HepG2 (cell line): Measurements from ENCODE around the gene KIF1B. TPM values are rescaled to one million over a fixed set of nuclear protein-coding genes. Genes with fewer than 3 reads are reported as not detected.
"Not testable (repeated sequence)": the region's sequence is repeated elsewhere in the genome, so short reads cannot be mapped to it uniquely, and the experiment has no call there.

Experiments used
- ATAC-seq: fragments of 200-7000 bp; cut with Tn5 transposase; 3 replicates; pipeline ENCODE4 v1.9.1; 2020; ENCODE audit warnings: mild to moderate bottlenecking, moderate library complexity
- BruUV-seq: library from RNA; stranded (reverse); fragments of 400-500 nt; replicated peaks from 2 replicates; lab custom pipeline; 2021; lab: Mats Ljungman, UMichigan
- CTCF ChIA-PET: fragments of 300-600 bp; formaldehyde crosslinking; extraction: SDS; loops from one replicate; lab custom pipeline; 2021; ENCODE audit warnings: low total read pairs, inconsistent platforms, low intra/inter-chr PET ratio; lab: Yijun Ruan, JAX
- POLR2A ChIA-PET: fragments of 350-600 bp; sonication (Branson Sonifier 250); formaldehyde crosslinking; loops from one replicate; lab custom pipeline; 2020; ENCODE audit warnings: antibody characterized with exemption, inconsistent platforms; lab: Yijun Ruan, JAX
- DNase-seq: peaks from one replicate; pipeline ENCODE4 v3.0.0-alpha.2; 2015; ENCODE audit warnings: low spot score
- FAIRE-seq: peaks from 3 replicates; lab custom pipeline; 2011; peaks lifted over from hg19 to GRCh38; lab: Jason Lieb, UNC
- H2AFZ ChIP-seq: one replicate; pipeline ENCODE4 v1.6.1; 2011; ENCODE audit warnings: low read length, inconsistent platforms
- H3K27ac ChIP-seq: fragments of 300-600 bp; 3 replicates; pipeline ENCODE4 v1.8.0; 2011; ENCODE audit warnings: mixed run types, mild to moderate bottlenecking, mixed read lengths, low read length, inconsistent platforms; ENCODE audit not compliant: insufficient read depth; ENCODE audit errors: extremely low read length
- H3K27me3 ChIP-seq, 2 experiments: fragments of 200-600 bp in 1 of 2; 2 replicates in 1 of 2; 3 replicates in 1 of 2; pipeline versions ENCODE4 v1.6.0 to v1.8.0; 2011; ENCODE audit warnings: low read length in 2 of 2, mild to moderate bottlenecking in 2 of 2, moderate library complexity in 2 of 2, inconsistent platforms in 1 of 2; ENCODE audit not compliant: insufficient read depth in 2 of 2, control insufficient read depth in 1 of 2
- H3K36me3 ChIP-seq, 2 experiments: fragments of 200-600 bp in 1 of 2; replicated peaks in 1 of 2; 2 replicates in 1 of 2; 3 replicates in 1 of 2; pipeline versions ENCODE4 v1.5.1 to v1.8.0; 2011; ENCODE audit warnings: low read length in 2 of 2, inconsistent platforms in 1 of 2; ENCODE audit not compliant: insufficient read depth in 2 of 2, control insufficient read depth in 1 of 2
- H3K4me1 ChIP-seq: 2 replicates; pipeline ENCODE4 v1.5.1; 2012; ENCODE audit warnings: low read length, inconsistent platforms; ENCODE audit not compliant: insufficient read depth
- H3K4me2 ChIP-seq: 2 replicates; pipeline ENCODE4 v1.6.0; 2011; ENCODE audit warnings: low read depth, low read length, inconsistent platforms
- H3K4me3 ChIP-seq, 3 experiments: fragments of 200-600 bp in 1 of 3; sonication (generic), shearing (Covaris generic) in 1 of 3; replicated peaks in 1 of 3; 2 replicates each; pipeline ENCODE4 v1.5.1; 2011 to 2016; ENCODE audit warnings: low read length in 3 of 3, inconsistent platforms in 2 of 3, low read depth in 2 of 3, mild to moderate bottlenecking in 2 of 3, control low read depth in 1 of 3, mixed read lengths in 1 of 3; ENCODE audit not compliant: insufficient read depth in 1 of 3
- H3K79me2 ChIP-seq: one replicate; pipeline ENCODE4 v1.6.1; 2011; ENCODE audit warnings: low read length, inconsistent platforms; ENCODE audit not compliant: insufficient read depth
- H3K9ac ChIP-seq: 2 replicates; pipeline ENCODE4 v1.6.0; 2011; ENCODE audit warnings: mild to moderate bottlenecking, low read depth, low read length, inconsistent platforms; ENCODE audit not compliant: insufficient read depth
- H3K9me3 ChIP-seq: 2 replicates; pipeline ENCODE4 v1.5.1; 2012; ENCODE audit warnings: mild to moderate bottlenecking, low read length
- H4K20me1 ChIP-seq: 2 replicates; pipeline ENCODE4 v1.6.0; 2011; ENCODE audit warnings: inconsistent platforms, mild to moderate bottlenecking, low read length, moderate library complexity; ENCODE audit not compliant: insufficient read depth
- CEBPZ ChIP-seq: IDR thresholded peaks from 2 replicates; pipeline ENCODE4 v1.6.1; 2012; ENCODE audit warnings: low read length, improper control_type of control experiment
- DDIT3 ChIP-seq: sonication (generic); formaldehyde crosslinking; IDR thresholded peaks from 2 replicates; pipeline ENCODE4 v1.4.0; 2020; ENCODE audit warnings: mild to moderate bottlenecking, missing genetic modification reagents
- HES4 ChIP-seq: sonication (generic); formaldehyde crosslinking; IDR thresholded peaks from 2 replicates; pipeline ENCODE4 v1.9.0; 2021; ENCODE audit warnings: mild to moderate bottlenecking, missing genetic modification reagents, borderline replicate concordance
- NFYB ChIP-seq: sonication (generic); formaldehyde crosslinking; IDR thresholded peaks from 2 replicates; pipeline ENCODE4 v1.4.0; 2020; ENCODE audit warnings: missing genetic modification reagents
- PPARG ChIP-seq: conservative IDR thresholded peaks from 2 replicates; pipeline ENCODE4 v1.6.1; 2016; ENCODE audit warnings: missing biosample characterization, missing genetic modification reagents
- ZNF660 ChIP-seq: sonication (generic); formaldehyde crosslinking; IDR thresholded peaks from 2 replicates; pipeline ENCODE4 v1.5.1; 2020; ENCODE audit warnings: mild to moderate bottlenecking, low read depth, missing genetic modification reagents, borderline replicate concordance
- ZNF710 ChIP-seq: sonication (generic); formaldehyde crosslinking; IDR thresholded peaks from 2 replicates; pipeline ENCODE4 v1.5.0; 2020; ENCODE audit warnings: mild to moderate bottlenecking, missing genetic modification reagents, borderline replicate concordance
- ZSCAN20 ChIP-seq: sonication (generic); formaldehyde crosslinking; IDR thresholded peaks from 2 replicates; pipeline ENCODE4 v1.4.0; 2020; ENCODE audit warnings: missing genetic modification reagents, mild to moderate bottlenecking, borderline replicate concordance
- WGBS: methylation state at CpG from one replicate; pipeline ENCODE4 v1.1.6; 2017; ENCODE audit warnings: low lambda C conversion rate; 5-methylcytosine and 5-hydroxymethylcytosine counted together
- in situ Hi-C: cut with HindIII; loops from 2 replicates; pipeline ENCODE4 v1.10.0; 2017; ENCODE audit warnings: low pct_unique_long_range_greater_than_20kb; ENCODE audit not compliant: extremely low pct_ligation_motif_present
- intact Hi-C: fragments of 100-400 bp; cut with micrococcal nuclease; formaldehyde crosslinking; loops from one replicate; pipeline ENCODE4 v1.10.0; 2022; ENCODE audit not compliant: unreplicated experiment
- polyA plus RNA-seq, 8 experiments: library from polyadenylated mRNA; depleted of rRNA in 3 of 8; stranded (reverse) in 7 of 8; unstranded in 1 of 8; fragments of >200 nt; fragmentation: Illumina TruSeq in 4 of 8; extraction: Trizol in 4 of 8; gene quantifications; 2 replicates each; pipeline versions ENCODE4 v1.2.1 to v1.2.3, GENCODE V29; 2011 to 2016; ENCODE audit warnings: low read depth in 4 of 8, missing spikeins in 1 of 8, mixed read lengths in 1 of 8; ENCODE audit not compliant: insufficient read depth in 1 of 8
- total RNA-seq, 5 experiments: library from RNA; depleted of rRNA; stranded (reverse); fragments of >200 nt; fragmentation: Illumina TruSeq; extraction: Trizol; gene quantifications; 2 replicates each; pipeline ENCODE4 v1.2.3, GENCODE V29; 2016; ENCODE audit warnings: low read depth in 1 of 5

Gene KIF1B
- total and polyA plus RNA-seq, 2 of the 13 experiments (the other 11 are each of a cell fraction or from before 2014, with no cell fraction given) = 26.7 to 32.5 TPM

- TF ChIP-seq ZNF710 (CRISPR knock-in tag) (no peak), ZNF660 (CRISPR knock-in tag) (no peak), NFYB (CRISPR knock-in tag) (no peak), PPARG (CRISPR knock-in tag) (no peak), DDIT3 (CRISPR knock-in tag) (no peak)
These were observed 39.6 kb downstream of the KIF1B start (continued) for GRCh38 chr1:10249808-10250457.

GRCh38 chr1:10250663-10251062 lies 40.3 kb downstream of the KIF1B start:
- H3K9ac ChIP-seq = no peak overlapping the region
- no peaks in the 10 kb centered on the region for H3K9me3 ChIP-seq
- TF ChIP-seq HES4 (CRISPR knock-in tag) (no peak), ZSCAN20 (CRISPR knock-in tag) (no peak), CEBPZ (no peak)
- FAIRE-seq (no peak), ATAC-seq (no peak), DNase-seq (no peak)
- in situ Hi-C loops (no loop called here), intact Hi-C loops (no loop called here)
- H3K4me1 ChIP-seq = peaks cover 11% of the 10 kb centered on the region
- H3K27me3 ChIP-seq = no peaks in the 10 kb centered on the region
- H3K79me2 ChIP-seq = peaks cover 56% of the 10 kb centered on the region
- H3K36me3 ChIP-seq = peaks cover 0 to 3% of the 10 kb centered on the region in 2 experiments; a peak in 2 of 5 replicates
- POLR2A ChIA-PET = no interaction called here
- CTCF ChIA-PET = no interaction called here
- H3K4me3 ChIP-seq = no peak overlapping the region
- 97% methylated on average over 7 of the region's 7 CpGs for WGBS
- BruUV-seq = no TSS peak
- no peak overlapping the region for H3K4me2 ChIP-seq
- no peak overlapping the region for H3K27ac ChIP-seq
- H2AFZ ChIP-seq = no peak overlapping the region
- H4K20me1 ChIP-seq = peaks cover 13% of the 10 kb centered on the region

- H4K20me1 ChIP-seq = peaks cover 16% of the 10 kb centered on the region
- H3K27me3 ChIP-seq, DNase-seq, in situ Hi-C loops, ATAC-seq, H3K36me3 ChIP-seq, H3K4me3 ChIP-seq, H3K9ac ChIP-seq, CTCF ChIA-PET, H2AFZ ChIP-seq, intact Hi-C loops, BruUV-seq, H3K27ac ChIP-seq, H3K4me2 ChIP-seq, FAIRE-seq, H3K9me3 ChIP-seq: not testable (repeated sequence)
- peaks cover 53% of the 10 kb centered on the region for H3K79me2 ChIP-seq
- POLR2A ChIA-PET = interaction anchor here (1.2 kb wide), 1 partner anchor 41 kb away, joined by 3 read pairs; the partner anchor contains the start of gene KIF1B
- WGBS = 97% methylated on average over 9 of the region's 9 CpGs
- H3K4me1 ChIP-seq = peaks cover 11% of the 10 kb centered on the region
These were observed 41.1 kb downstream of the KIF1B start for GRCh38 chr1:10251325-10252108.
